CD4-positive, alpha-beta T cell treated with Interferon alpha-2 for 1 hour (primary cell): ENCODE data around the gene PATL1.

Experiments used
- DNase-seq, 2 donors: peaks; one replicate each; pipeline ENCODE4 v3.0.0-alpha.2; 2020 to 2022

PATL1 gene

DNA sequence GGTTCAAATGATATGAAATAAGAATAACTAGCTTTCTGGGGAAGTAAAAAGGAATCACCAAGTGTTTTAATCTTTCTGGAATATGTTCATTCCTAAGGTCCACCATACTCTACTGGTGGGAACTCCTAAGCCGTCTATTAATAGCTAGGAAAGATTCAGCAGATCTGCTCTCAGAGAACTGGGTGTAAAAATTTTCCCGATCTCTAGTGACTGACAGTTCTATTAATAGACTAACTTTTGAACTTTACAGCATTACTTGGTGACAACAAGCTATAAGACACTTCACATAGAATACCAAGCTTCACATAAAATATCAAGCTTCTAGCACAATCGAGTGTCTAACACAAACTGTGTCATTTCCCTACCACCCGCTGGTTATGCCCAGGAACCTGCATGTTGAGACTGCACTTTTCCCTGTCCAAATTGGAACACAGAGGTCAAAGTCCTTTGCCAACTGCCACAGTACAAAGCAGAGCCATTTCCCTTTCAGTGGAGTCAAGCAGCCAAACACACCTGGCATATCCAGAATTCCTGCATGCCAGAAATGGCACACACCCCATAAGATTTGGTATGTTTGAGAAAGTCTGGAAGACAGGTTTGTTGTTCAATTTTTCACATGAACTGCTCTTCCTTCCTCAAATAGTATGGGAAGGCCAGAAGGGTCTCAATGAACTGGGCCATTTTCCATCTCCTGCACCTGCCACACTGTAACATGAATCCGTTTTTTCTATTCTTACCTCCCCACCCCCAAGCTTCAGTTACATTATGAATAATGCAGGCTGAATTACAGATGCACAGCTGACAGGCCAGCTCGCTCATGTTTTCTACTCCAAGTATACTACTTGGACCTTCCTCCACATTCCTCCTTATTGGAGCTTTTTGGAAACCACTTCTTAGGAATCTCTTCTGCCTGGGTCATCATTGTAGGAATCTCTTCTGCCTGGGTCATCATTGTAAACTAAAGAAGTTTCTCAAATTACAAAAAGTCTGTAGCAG, 57.0 kb downstream of the PATL1 start:
- no peak for DNase-seq

- DNase-seq, result no peak
These were observed 58.5 kb downstream of the PATL1 start for GRCh38 chr11:59610289-59610688.

DNA sequence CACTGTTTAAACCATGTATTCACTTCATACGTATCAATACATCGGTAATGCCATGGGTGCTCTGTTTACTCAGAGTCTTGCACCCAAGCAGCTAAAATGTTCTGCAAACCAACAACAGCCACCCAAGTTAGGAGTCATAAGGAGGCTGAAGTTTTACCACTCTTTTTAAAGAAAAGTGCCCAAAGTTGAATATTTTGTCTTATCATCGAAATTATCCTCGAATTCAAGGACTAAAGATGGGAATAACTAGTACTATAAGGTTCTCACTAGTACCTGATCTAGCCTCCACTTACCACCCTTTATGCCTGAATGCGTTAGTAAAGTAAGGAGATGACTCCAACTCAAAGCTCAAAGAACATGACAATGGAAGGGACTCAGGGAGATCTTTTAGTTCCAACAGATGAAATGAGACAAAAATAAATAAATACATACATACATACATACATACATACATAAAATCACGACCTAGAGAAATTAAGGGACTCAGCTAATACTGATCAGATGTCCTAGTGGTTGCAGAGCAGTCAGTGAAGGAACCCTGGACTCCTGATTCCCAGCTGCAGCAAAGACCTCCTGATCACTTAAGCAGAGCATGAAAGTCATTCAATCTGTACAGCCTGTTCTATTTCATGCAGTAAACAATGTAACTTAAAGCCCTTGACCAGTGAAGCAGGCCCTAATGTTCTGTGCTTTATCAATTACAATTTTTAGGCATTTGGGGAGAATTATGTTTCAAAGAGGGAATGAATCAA, 61.0 kb downstream of the PATL1 start:
- DNase-seq, result no peak

DNA sequence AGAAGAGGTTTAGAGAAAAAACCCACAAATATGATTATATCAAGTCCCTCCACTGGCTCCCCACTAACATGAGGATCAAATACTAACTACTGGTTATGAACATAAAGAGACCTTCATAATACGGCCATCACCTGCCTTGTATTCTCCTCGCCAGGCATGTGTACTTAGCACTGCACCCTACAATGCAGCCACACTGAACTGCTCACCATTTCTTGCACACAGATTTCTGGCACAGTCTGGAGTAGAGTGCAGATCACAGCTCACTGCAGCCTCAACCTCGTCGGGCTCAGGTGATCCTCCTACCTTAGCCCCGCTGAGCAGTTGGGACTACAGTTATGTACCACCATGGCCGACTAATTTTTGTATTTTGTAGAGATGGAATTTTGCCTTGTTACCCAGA, 66.4 kb downstream of the PATL1 start:
- no peak for DNase-seq

GRCh38 chr11:59601788-59602187, 67.0 kb downstream of the PATL1 start:
- DNase-seq, result no peak

DNA sequence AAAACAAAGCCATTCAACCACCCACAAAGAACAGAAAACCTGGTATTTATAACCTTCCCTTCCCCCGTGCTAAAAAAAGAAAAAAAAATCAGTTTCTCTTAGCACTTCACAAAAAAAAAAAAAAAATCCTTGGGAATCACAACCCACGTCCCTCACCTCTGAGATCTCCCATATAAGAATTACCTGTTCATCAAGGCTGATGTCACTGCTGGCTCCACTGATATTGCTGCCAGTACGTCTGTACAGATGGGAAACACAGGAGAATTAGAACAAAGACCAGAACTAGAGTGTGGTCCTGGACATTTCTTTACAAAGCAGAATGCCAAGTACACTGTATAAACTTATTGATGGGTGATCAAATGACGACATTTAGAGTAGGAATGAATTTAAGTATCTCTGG, 68.2 kb downstream of the PATL1 start:
- DNase-seq, result no peak

DNA sequence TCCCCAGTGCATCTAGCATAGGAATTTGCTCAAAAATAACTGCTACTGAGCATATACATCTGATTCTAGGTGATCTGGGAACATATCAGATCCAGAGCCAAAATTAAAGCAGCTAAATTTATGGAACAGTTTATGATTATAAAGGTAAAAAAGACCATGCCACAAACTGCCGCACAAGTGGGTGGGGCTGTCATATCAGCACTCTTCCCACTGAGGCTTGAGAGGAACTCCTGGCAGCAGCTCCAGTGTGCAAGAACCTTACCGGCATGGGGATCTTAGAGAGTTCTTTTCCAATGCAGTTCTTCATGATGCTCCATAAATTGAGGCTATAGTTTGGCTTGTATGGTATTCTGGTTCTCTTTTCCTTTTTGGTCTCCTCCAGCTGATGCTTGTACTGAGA, 68.6 kb downstream of the PATL1 start:
- no peak for DNase-seq

DNA sequence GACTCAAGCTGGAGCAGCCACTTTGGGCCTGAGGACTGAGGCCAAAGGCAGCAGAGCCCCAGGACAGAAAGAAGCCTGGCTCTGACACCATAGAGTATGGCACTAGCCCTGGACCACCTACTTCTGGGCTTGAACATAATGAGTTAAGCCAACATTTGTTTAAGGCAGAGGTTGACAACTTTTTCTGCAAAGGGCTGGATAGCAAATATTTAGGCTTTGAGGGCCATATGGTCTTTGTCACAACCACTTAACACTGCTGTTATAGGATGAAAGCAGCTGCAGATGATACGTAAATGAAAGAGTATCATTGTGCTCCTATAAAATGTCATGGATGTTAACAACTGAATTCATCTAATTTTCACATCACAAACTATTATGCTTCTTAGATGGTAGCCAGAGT, 69.9 kb downstream of the PATL1 start:
- DNase-seq, result no peak
